Stimulated activated CD4-positive, alpha-beta T cell treated with anti-CD3 and anti-CD28 coated beads, Interleukin-15, amount 100 ng/mL, for 48 hours (primary cell): ENCODE results near the gene TTC9.

ENCODE experiments used
- DNase-seq, 2 donors: peaks; one replicate each; pipeline ENCODE4 v3.0.0-alpha.2; 2020; ENCODE audit warnings: low read depth in 2 of 2

The TTC9 gene

DNA sequence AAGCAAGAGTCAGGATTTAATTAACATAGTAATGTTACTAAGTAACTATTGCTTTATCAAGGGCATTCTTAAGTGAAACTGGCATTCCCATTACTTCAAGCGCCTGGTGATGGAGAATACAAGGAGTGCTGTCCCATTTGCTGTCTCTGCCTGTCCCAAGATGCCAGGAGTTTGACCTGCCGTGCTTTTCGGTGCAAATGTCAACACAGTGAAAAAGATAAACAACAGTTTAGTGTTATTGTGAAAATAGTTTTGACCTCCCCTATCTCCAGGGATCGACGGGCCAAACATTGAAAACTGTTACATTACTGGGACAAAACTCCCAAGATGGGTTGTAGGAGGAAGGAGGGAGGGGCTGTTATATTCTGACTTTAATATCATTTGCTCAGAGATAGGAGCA is 74.8 kb downstream of the TTC9 start:
- DNase-seq = no peak

DNA sequence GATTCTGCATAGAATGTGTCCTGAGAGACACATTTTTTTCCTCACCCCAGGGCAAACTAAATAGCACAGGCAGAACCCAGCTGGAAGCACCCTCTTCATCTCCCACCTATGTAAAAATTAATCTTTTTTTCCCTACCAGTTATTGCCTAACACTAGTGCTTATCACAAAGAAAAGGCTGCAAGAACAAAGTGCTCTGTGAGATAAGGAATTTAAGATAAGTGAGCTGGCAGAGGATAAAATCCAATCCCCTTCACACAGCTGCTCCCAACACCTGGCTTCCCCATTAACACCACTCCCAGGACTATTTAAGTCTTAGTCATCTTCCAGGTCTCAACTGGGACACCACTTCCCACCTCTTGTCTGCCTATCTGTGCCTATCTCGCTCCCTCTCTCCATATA is 75.2 kb downstream of the TTC9 start:
- no peak for DNase-seq

GRCh38 chr14:70718383-70719118 is 76.8 kb downstream of the TTC9 start:
- no peak for DNase-seq

DNA sequence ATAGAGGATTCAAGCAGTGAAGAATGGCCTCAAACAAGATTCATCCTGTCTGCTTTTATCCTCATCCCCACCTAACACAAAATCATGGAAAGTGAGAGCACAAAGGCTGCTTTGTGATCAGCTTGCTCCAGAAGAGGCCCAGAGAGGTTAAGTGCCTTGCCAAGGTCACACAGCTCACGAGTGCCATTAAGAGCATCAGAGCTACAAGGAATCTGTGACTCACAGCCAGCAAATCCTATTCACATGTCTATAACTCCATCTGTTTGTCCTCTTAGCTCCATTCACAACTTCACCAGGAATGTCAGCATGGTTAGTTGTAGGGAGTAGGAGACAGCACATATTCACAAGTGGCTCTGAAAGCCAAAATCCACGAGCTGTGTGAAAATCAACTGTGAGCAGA is 79.8 kb downstream of the TTC9 start:
- no peak for DNase-seq

GRCh38 chr14:70722418-70722817 is 80.7 kb downstream of the TTC9 start:
- DNase-seq = no peak

- no peak for DNase-seq
Observed at GRCh38 chr14:70723276-70723675, 81.6 kb downstream of the TTC9 start.

GRCh38 chr14:70724110-70724509 is 82.4 kb downstream of the TTC9 start:
- no peak for DNase-seq

DNA sequence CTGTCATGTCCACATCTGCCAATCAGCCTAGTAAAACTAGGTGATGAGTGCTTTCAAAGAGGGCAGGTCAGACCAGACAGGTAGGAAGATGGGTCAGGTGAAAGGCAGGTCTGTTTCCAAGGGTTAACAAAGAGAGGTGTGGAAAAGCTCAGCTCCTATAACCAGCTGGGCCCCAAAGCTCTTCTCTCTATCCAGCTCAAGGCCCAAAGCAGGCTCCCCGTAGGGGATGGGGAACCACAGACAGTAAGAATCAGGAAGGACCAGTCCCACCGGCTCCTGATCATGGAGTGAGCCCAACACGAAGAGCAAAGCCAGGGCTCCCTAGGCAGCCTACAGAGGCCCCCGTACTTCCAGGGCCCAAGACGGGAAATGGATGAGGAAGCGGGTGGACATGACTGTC is 83.2 kb downstream of the TTC9 start:
- no peak for DNase-seq
